Measurements from ENCODE around the gene PRMT3.

PRMT3 gene

DNA sequence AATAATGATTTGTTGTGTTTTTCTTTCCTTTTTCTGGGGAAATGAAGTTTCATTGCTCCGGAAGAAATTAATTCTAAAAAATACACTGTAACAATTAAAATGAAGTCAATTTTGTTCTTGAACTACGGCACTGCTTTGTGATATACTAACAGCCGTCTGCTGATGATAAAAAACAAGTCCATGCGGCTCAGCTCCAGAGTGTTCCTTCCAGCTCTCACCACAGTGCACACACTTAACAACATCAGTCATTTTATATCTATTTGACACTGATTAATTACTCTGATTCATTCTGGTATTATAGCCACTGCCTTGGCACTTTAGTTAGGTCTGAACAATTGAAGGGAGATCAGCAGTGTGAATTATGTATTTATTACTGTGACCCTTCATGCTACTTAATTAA, 114.5 kb downstream of the PRMT3 start:
- no peak for DNase-seq (ENCODE audit: low read depth)
- TF ChIP-seq, protein P1, sequence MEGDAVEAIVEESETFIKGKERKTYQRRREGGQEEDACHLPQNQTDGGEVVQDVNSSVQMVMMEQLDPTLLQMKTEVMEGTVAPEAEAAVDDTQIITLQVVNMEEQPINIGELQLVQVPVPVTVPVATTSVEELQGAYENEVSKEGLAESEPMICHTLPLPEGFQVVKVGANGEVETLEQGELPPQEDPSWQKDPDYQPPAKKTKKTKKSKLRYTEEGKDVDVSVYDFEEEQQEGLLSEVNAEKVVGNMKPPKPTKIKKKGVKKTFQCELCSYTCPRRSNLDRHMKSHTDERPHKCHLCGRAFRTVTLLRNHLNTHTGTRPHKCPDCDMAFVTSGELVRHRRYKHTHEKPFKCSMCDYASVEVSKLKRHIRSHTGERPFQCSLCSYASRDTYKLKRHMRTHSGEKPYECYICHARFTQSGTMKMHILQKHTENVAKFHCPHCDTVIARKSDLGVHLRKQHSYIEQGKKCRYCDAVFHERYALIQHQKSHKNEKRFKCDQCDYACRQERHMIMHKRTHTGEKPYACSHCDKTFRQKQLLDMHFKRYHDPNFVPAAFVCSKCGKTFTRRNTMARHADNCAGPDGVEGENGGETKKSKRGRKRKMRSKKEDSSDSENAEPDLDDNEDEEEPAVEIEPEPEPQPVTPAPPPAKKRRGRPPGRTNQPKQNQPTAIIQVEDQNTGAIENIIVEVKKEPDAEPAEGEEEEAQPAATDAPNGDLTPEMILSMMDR (IDR thresholded peaks at IDR 0.05; ENCODE audit: low read depth, low read length, missing control alignments) = no peak
- H3K4me3 ChIP-seq (ENCODE audit: low read depth, low read length) = no peak overlapping the region

DNA sequence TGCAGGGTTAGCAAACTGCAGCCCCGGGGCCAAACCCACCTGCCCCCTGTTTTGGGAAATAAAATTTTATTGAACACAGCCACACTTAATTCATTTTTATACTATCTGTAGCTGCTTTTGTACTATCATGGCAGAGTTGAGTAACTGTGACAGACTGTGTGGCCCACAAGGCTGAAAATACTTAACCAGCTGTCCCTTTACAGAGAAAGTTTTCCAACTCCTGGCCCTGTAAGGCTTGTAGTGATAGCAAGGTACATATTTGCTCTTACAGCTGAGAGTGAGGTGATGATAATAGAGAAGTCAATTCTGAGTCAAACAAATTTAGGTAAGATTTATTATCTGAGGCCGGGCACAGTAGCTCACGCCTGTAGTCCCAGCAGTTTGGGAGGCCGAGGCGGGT, 124.5 kb downstream of the PRMT3 start:
- H3K4me3 ChIP-seq (ENCODE audit: low read depth, low read length) = no peak overlapping the region
- TF ChIP-seq, protein P1 (IDR thresholded peaks at IDR 0.05; ENCODE audit: low read depth, low read length, missing control alignments) = no peak
- no peak for DNase-seq (ENCODE audit: low read depth)

DNA sequence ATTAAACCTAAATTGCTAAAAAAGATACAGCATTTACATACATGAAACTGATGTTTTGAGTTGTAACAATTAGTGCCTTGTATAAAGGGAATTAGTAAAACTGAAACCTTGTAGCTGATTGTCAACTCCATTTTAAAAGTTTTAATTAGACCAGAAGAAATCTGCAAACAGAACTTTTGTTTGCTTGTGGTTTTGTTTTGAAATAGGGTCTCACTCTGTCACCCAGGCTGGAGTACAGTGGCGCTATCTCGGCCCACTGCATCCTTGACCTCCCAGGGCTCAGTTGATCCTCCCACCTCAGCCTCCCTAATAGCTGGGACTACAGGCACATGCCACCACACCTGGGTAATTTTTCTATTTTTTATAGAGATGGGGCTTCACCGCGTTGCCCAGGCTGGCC, 125.4 kb downstream of the PRMT3 start:
- DNase-seq (ENCODE audit: low read depth) = no peak
- TF ChIP-seq, protein P1 (IDR thresholded peaks at IDR 0.05; ENCODE audit: low read depth, low read length, missing control alignments) = no peak
- H3K4me3 ChIP-seq (ENCODE audit: low read depth, low read length) = no peak overlapping the region

DNA sequence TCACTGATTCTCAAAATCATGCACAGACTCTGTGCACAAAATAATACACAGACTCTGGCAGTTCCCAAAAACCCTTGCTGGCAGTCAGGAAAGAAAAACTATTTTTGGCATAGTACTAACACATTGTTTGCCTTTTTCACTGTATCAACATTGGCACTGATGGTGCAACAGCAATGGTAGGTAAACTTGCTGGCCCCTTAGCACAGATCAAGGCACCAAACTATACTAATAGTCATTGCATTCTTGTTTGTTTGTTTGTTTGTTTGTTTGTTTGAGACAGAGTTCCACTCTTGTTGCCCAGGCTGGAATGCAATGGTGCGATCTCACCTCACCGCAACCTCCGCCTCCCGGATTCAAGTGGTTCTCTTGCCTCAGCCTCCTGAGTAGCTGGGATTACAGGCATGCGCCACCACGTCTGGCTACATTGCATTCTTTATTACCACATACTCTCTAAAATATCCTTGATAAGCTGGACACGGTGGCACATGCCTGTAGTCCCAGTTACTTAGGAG, 130.9 kb downstream of the PRMT3 start:
- TF ChIP-seq, protein P1 (IDR thresholded peaks at IDR 0.05; ENCODE audit: low read depth, low read length, missing control alignments) = no peak
- no peak for DNase-seq (ENCODE audit: low read depth)
- no peak overlapping the region for H3K4me3 ChIP-seq (ENCODE audit: low read depth, low read length)

DNA sequence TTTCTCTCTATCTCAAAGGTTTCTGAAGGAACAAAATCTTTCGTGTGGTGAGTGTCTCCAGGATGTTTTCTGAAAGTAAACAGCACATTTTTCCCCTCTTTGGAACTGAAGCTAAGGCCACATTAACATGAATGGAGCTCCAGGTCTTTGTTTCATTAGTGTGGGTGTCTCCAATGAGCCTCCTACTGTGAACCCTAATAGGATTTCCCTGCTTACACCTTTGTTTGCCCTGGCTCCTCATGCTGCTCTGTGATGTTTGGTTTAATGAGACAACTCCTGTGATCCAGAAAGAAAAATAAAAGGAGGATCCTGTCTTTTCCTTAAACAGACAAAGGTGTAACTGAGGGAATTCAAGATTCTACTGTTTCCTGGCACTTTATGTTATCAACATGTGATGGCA, 135.0 kb downstream of the PRMT3 start:
- TF ChIP-seq, protein P1 (IDR thresholded peaks at IDR 0.05; ENCODE audit: low read depth, low read length, missing control alignments) = no peak
- no peak overlapping the region for H3K4me3 ChIP-seq (ENCODE audit: low read depth, low read length)
- DNase-seq (ENCODE audit: low read depth) = no peak

DNA sequence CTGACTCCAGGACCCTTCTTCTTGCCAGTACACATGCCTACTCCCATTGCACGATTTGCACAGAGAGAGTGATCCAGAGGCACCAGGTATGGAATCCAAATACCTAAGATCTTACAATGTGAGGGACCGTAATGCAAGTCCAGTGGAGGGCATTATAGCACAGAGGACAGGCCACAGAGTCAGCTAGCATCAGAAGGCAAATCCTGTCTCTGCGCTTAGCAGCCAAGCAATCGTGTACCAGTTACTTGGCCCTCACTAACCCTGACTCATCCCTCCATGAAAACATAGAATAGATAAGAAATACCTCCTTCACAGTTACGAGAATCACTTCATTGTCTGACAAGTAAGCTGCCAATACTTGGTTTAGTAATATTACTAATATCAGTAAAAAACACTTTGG, 142.2 kb downstream of the PRMT3 start:
- TF ChIP-seq, protein P1 (IDR thresholded peaks at IDR 0.05; ENCODE audit: low read depth, low read length, missing control alignments) = no peak
- no peak for DNase-seq (ENCODE audit: low read depth)
- no peak overlapping the region for H3K4me3 ChIP-seq (ENCODE audit: low read depth, low read length)

DNA sequence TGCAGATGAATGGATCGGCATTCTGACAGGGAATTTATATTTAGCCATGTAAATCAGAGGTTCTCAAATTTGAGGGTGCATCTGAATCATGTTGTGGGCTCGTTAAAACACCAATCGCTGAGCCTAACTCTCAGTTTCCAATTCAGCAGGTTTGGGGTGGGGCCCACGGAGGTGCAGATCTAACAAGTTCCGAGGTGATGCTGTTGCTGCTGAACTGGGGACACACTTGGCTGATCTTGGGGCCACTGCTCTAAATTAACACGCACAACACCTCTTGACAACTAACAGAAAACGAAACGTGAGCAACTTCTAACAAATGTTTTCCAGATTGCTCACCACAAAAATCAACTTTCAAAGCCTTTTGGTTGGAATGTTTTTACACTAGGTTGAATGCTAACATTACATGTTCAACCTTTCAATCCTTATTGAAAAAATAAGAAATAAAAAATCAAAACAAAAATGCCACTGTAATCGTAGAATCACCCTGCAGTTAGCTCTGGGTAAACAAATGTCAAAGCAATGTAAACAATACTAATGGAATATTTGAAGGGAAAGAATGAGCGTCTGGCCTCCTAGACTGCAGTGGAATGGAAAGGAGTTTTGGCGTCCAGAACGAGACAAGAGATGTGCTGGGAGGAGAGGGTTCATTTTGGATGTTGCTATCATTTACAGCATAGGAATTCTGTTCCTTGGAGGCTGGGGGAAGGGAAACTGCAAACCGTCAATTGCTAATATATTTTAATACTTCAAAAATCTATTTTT, 143.6 kb downstream of the PRMT3 start:
- TF ChIP-seq, protein P1 (IDR thresholded peaks at IDR 0.05; ENCODE audit: low read depth, low read length, missing control alignments) = no peak
- H3K4me3 ChIP-seq (ENCODE audit: low read depth, low read length) = no peak overlapping the region
- DNase-seq (ENCODE audit: low read depth) = peak; percentile 8

Measured in GM12864 (cell line).